ENCODE results near the gene DCAF4. TPM values are rescaled to one million over a fixed set of nuclear protein-coding genes. Genes with fewer than 3 reads are reported as not detected.
"Not testable (repeated sequence)": the region's sequence is repeated elsewhere in the genome, so short reads cannot be mapped to it uniquely, and the experiment has no call there.

Gene DCAF4
- total RNA-seq, 1 donor from 2014 or later, result 7.7 TPM

DNA sequence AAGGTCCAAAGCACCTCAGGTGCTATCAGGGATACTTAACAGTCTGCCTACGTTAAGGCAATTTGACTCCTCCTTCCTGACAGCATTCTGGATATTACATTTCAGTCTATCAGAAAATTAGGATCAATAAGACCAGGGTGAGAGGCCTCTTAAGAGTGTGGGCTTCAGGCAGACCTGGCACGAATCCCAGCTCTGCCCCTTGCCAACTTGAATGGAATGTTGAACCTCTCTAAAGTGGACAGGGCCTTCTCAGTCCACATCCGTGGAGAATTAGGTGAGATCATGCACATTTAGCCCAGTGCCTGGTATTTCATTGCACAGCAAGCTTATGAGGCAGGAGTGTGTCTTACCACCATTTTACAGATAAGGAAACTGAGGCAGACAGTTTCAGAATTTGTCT is 25.9 kb downstream of the DCAF4 start:
- Mint-ChIP-seq H3K27me3 (ENCODE audit: unreplicated experiment) (peaks cover 10% of the 10 kb centered on the region), H3K4me3 (ENCODE audit: unreplicated experiment) (no peak overlapping the region), H3K9me3 (ENCODE audit: unreplicated experiment) (no peaks in the 10 kb centered on the region), H3K36me3 (ENCODE audit: low read depth, unreplicated experiment) (no peaks in the 10 kb centered on the region), H3K27ac (ENCODE audit: unreplicated experiment) (no peak overlapping the region), H3K4me1 (ENCODE audit: unreplicated experiment) (no peaks in the 10 kb centered on the region)
- no peak for DNase-seq (ENCODE audit: low spot score)
- no peak for TF ChIP-seq CTCF (IDR thresholded peaks at IDR 0.05; ENCODE audit: unreplicated experiment)

DNA sequence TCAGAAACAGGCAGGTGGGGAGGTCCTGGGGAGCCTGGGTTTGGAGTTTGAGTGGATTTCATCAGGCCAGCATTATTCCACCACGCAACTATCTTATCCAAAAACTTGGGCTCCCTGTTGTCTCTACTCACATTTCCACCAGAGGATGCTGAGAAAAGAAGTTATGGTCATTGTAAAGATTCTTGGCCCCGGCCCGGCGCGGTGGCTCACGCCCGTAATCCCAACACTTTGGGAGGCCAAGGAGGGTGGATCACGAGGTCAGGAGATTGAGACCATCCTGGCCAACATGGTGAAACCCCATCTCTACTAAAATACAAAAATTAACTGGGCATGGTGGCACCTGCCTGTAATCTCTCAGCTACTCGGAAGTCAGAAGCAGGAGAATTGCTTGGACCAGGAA is 30.5 kb downstream of the DCAF4 start:
- H3K9me3 Mint-ChIP-seq (ENCODE audit: unreplicated experiment); H3K27me3 Mint-ChIP-seq (ENCODE audit: unreplicated experiment); H3K27ac Mint-ChIP-seq (ENCODE audit: unreplicated experiment); H3K4me3 Mint-ChIP-seq (ENCODE audit: unreplicated experiment); DNase-seq (ENCODE audit: low spot score); H3K4me1 Mint-ChIP-seq (ENCODE audit: unreplicated experiment): not testable (repeated sequence)
- peaks cover 14% of the 10 kb centered on the region for H3K36me3 Mint-ChIP-seq (ENCODE audit: low read depth, unreplicated experiment)

DNA sequence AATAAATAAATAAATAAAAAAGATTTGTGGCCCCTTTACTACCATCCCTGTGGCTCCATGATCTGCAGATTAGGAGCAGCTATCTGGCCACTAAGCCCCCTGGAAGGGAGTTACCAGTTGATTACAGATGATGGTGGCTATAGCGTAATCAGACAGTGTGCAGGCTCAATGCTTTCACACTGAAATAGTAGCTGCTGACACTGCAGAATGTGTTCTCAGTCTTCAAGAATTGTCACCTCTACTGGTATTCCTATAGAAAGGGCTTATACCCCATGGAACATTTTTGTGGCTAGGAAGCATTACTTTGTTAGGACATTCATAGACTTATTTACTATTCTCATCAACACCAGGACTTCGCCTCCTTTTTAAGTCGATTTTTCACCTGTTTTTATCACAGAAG is 30.9 kb downstream of the DCAF4 start:
- Mint-ChIP-seq H3K27me3 (ENCODE audit: unreplicated experiment) (peaks cover 4% of the 10 kb centered on the region), H3K27ac (ENCODE audit: unreplicated experiment) (no peak overlapping the region), H3K4me1 (ENCODE audit: unreplicated experiment) (no peaks in the 10 kb centered on the region), H3K36me3 (ENCODE audit: low read depth, unreplicated experiment) (peaks cover 14% of the 10 kb centered on the region), H3K9me3 (ENCODE audit: unreplicated experiment) (no peaks in the 10 kb centered on the region), H3K4me3 (ENCODE audit: unreplicated experiment) (no peak overlapping the region)
- no peak for DNase-seq (ENCODE audit: low spot score)
- TF ChIP-seq CTCF (IDR thresholded peaks at IDR 0.05; ENCODE audit: unreplicated experiment), result no peak

DNA sequence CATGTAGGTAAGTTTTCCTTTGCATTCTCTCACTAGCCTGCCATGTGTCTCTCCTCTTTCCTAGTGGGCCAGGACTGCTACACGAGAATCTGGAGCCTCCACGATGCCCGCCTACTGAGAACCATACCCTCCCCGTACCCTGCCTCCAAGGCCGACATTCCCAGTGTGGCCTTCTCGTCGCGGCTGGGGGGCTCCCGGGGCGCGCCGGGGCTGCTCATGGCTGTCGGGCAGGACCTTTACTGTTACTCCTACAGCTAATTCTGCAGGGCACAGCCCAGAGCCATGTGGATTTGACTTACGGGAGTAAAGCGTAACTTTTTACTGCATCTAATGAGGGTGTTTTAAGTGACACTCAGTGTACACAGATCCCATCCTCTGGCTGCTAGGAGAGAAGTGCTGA is 32.3 kb downstream of the DCAF4 start:
- peak overlapping the region; percentile 56 for H3K4me3 Mint-ChIP-seq (ENCODE audit: unreplicated experiment)
- TF ChIP-seq CTCF (IDR thresholded peaks at IDR 0.05; ENCODE audit: unreplicated experiment), result no peak
- peaks cover 14% of the 10 kb centered on the region for H3K36me3 Mint-ChIP-seq (ENCODE audit: low read depth, unreplicated experiment)
- DNase-seq (ENCODE audit: low spot score), result no peak
- H3K27me3 Mint-ChIP-seq (ENCODE audit: unreplicated experiment), result peaks cover 4% of the 10 kb centered on the region
- H3K9me3 Mint-ChIP-seq (ENCODE audit: unreplicated experiment), result no peaks in the 10 kb centered on the region
- no peaks in the 10 kb centered on the region for H3K4me1 Mint-ChIP-seq (ENCODE audit: unreplicated experiment)
- no peak overlapping the region for H3K27ac Mint-ChIP-seq (ENCODE audit: unreplicated experiment)

GRCh38 chr14:72961016-72961415 is 34.8 kb downstream of the DCAF4 start:
- not testable (repeated sequence) for DNase-seq (ENCODE audit: low spot score); H3K27me3 Mint-ChIP-seq (ENCODE audit: unreplicated experiment); H3K9me3 Mint-ChIP-seq (ENCODE audit: unreplicated experiment); H3K27ac Mint-ChIP-seq (ENCODE audit: unreplicated experiment); H3K4me3 Mint-ChIP-seq (ENCODE audit: unreplicated experiment); H3K4me1 Mint-ChIP-seq (ENCODE audit: unreplicated experiment)
- H3K36me3 Mint-ChIP-seq (ENCODE audit: low read depth, unreplicated experiment), result peaks cover 14% of the 10 kb centered on the region

- peaks cover 14% of the 10 kb centered on the region for H3K36me3 Mint-ChIP-seq (ENCODE audit: low read depth, unreplicated experiment)
- peaks cover 2% of the 10 kb centered on the region for H3K27me3 Mint-ChIP-seq (ENCODE audit: unreplicated experiment)
- TF ChIP-seq CTCF (IDR thresholded peaks at IDR 0.05; ENCODE audit: unreplicated experiment), result no peak
- no peaks in the 10 kb centered on the region for H3K9me3 Mint-ChIP-seq (ENCODE audit: unreplicated experiment)
- H3K4me1 Mint-ChIP-seq (ENCODE audit: unreplicated experiment), result no peaks in the 10 kb centered on the region
- no peak for DNase-seq (ENCODE audit: low spot score)
- H3K4me3 Mint-ChIP-seq (ENCODE audit: unreplicated experiment), result no peak overlapping the region
- H3K27ac Mint-ChIP-seq (ENCODE audit: unreplicated experiment), result no peak overlapping the region
Observed at GRCh38 chr14:72961579-72962335, 35.5 kb downstream of the DCAF4 start.

GRCh38 chr14:72962336-72962754 is 36.1 kb downstream of the DCAF4 start:
- peaks cover 17% of the 10 kb centered on the region for H3K36me3 Mint-ChIP-seq (ENCODE audit: low read depth, unreplicated experiment)
- not testable (repeated sequence) for H3K4me3 Mint-ChIP-seq (ENCODE audit: unreplicated experiment); H3K27me3 Mint-ChIP-seq (ENCODE audit: unreplicated experiment); H3K27ac Mint-ChIP-seq (ENCODE audit: unreplicated experiment); H3K9me3 Mint-ChIP-seq (ENCODE audit: unreplicated experiment); DNase-seq (ENCODE audit: low spot score); H3K4me1 Mint-ChIP-seq (ENCODE audit: unreplicated experiment)
